ENCODE measurements around the gene SDC3.

DNA sequence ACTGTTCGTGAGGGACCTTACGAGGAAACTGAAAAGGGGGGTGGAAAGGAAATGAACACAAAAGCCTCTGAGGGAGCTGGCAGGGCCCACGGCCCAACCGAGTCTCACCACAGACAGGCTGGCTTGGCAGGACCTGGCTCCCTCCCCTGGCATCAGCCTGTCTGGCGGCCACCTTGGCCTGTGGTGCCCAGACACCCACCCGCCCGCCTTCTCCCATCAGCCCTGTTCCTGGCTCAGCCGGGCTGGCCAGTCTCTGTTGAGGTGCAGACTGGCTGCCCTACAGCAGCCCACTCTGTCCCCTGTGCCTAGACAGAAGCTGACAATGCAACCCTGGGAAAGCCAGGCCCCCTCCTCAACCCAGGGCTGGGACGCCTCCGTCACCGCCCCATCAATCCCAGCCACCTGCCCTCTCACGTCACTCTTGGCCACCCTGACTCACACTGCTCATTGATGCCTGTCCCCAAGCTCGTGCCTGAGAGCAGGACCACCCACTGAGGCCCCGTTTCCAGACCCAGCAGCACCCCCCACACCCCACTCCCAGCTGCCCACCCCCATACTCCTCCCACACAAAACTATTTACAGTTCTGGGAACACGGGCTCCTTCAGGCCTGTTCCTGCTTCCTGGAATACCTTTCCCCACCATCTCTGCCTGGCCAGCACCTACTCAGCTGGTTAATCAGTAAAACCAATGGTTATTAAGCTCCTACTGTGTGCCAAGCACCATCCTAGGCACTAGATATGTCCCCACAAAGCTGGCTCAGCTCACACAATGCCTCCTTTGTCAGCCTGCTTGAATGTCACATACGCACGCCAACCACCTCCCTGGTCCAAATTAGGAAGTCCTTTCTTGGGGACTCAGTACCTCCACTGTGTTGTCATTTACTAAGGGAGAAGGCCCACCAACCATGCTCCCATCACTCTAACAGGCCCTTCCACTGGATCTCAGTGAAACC is 22.7 kb downstream of the SDC3 start:
- no peak for TF ChIP-seq POLR2A (IDR thresholded peaks at IDR 0.05)
- TF ChIP-seq, protein P1, sequence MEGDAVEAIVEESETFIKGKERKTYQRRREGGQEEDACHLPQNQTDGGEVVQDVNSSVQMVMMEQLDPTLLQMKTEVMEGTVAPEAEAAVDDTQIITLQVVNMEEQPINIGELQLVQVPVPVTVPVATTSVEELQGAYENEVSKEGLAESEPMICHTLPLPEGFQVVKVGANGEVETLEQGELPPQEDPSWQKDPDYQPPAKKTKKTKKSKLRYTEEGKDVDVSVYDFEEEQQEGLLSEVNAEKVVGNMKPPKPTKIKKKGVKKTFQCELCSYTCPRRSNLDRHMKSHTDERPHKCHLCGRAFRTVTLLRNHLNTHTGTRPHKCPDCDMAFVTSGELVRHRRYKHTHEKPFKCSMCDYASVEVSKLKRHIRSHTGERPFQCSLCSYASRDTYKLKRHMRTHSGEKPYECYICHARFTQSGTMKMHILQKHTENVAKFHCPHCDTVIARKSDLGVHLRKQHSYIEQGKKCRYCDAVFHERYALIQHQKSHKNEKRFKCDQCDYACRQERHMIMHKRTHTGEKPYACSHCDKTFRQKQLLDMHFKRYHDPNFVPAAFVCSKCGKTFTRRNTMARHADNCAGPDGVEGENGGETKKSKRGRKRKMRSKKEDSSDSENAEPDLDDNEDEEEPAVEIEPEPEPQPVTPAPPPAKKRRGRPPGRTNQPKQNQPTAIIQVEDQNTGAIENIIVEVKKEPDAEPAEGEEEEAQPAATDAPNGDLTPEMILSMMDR (IDR thresholded peaks at IDR 0.05): no peak

All from right lobe of liver (tissue), 4 donors.